PC-3 (cell line): ENCODE measurements around the gene IGF2BP2.

Experiments
- CTCF ChIP-seq: fragments of 300-600 bp; sonication (generic); conservative IDR thresholded peaks from 2 replicates; pipeline ENCODE4 v1.5.1; 2017; ENCODE audit warnings: antibody characterized with exemption, low read depth, mild to moderate bottlenecking, low read length
- EZH2 ChIP-seq: fragments of 300-600 bp; sonication (generic); IDR thresholded peaks from one replicate; pipeline ENCODE4 v1.6.1; 2017; ENCODE audit warnings: antibody characterized with exemption, mild to moderate bottlenecking, low read length; ENCODE audit not compliant: unreplicated experiment

GRCh38 chr3:185632996-185633395 is 191.8 kb downstream of the IGF2BP2 start:
- TF ChIP-seq CTCF (no peak), EZH2 (no peak)
